Measurements from ENCODE around the gene FXYD6.

- no peak for TF ChIP-seq CEBPB (IDR thresholded peaks at IDR 0.05)
- no peak for TF ChIP-seq HMGXB4 (CRISPR knock-in tag; IDR thresholded peaks at IDR 0.05; ENCODE audit: borderline replicate concordance)
- TF ChIP-seq CTCF (IDR thresholded peaks at IDR 0.05) = no peak
- no peak for TF ChIP-seq EP300 (IDR thresholded peaks at IDR 0.05)
- TF ChIP-seq USF2 (IDR thresholded peaks at IDR 0.05) = no peak
- no peak for TF ChIP-seq POLR2A (IDR thresholded peaks at IDR 0.05; ENCODE audit: low read length)
- no peak for TF ChIP-seq ELK1 (IDR thresholded peaks at IDR 0.05; ENCODE audit: low read depth, low read length)
- no peak for TF ChIP-seq POLR2AphosphoS2 (conservative IDR thresholded peaks at IDR 0.05; ENCODE audit: low read length)
These were observed 48.6 kb downstream of the FXYD6 start for GRCh38 chr11:117827521-117828511.
